GM13977 (cell line): ENCODE data around the gene TRMU.

Experiments used
- DNase-seq: peaks from one replicate; pipeline ENCODE4 v3.0.0; 2012; ENCODE audit warnings: low spot score
- in situ Hi-C: fragments of 300-500 bp; cut with MboI; formaldehyde crosslinking; loops from one replicate; pipeline ENCODE4 v1.12.0; 2022; ENCODE audit warnings: low sequenced_read_pairs, low pct_unique_long_range_greater_than_20kb, mixed read lengths, inconsistent platforms; ENCODE audit not compliant: unreplicated experiment
- TF ChIP-seq, protein P1 (sequence below): IDR thresholded peaks from 2 replicates; pipeline ENCODE4 v1.5.1; 2012; ENCODE audit warnings: mild to moderate bottlenecking, control low read depth; ENCODE audit not compliant: insufficient read depth; ENCODE audit errors: extremely low read depth, missing control alignments

The TRMU gene

DNA sequence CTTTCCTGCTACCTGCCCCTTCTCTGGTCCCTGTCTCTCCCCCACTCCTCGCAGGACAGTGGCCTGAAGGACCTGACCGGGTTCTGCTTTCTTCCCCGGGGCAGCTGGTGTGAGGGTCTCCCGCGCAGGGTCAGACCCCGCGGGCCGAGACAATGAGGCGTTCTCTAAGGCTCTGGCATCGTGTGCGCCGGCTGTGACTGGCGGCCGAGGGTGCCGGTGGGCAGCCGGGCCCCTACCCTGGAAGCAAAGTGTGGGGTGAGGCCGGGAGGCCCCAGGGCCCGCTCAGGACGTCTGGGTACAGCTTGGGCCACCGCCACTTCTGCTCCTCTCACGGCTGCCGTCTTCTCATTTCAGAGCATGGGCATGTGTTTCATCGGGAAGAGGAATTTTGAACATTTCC lies 16.3 kb downstream of the TRMU start:
- in situ Hi-C loops, result no loop called here
- no peak for DNase-seq

DNA sequence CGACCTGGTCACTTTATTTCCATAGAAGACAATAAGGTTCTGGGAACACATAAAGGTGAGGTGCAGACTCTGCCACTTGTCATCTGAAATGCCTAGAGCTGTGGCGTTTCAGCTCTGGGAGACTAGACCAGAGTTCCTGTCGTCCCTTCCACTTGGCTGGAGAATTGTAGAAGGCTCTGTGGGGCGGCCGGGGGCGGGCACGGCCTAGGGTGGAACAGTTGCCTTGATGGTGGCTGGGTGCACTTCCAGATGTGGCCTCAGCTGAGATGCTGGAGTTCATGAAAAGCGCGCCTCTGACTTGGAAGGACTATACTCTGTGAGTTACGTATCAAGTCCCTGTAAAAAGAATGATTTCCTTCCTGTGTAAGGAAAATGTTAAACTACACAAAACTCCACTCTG lies 16.8 kb downstream of the TRMU start:
- in situ Hi-C loops, result no loop called here
- TF ChIP-seq, protein P1, sequence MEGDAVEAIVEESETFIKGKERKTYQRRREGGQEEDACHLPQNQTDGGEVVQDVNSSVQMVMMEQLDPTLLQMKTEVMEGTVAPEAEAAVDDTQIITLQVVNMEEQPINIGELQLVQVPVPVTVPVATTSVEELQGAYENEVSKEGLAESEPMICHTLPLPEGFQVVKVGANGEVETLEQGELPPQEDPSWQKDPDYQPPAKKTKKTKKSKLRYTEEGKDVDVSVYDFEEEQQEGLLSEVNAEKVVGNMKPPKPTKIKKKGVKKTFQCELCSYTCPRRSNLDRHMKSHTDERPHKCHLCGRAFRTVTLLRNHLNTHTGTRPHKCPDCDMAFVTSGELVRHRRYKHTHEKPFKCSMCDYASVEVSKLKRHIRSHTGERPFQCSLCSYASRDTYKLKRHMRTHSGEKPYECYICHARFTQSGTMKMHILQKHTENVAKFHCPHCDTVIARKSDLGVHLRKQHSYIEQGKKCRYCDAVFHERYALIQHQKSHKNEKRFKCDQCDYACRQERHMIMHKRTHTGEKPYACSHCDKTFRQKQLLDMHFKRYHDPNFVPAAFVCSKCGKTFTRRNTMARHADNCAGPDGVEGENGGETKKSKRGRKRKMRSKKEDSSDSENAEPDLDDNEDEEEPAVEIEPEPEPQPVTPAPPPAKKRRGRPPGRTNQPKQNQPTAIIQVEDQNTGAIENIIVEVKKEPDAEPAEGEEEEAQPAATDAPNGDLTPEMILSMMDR, result no peak
- DNase-seq, result no peak

More for the DNA sequence above, 16.3 kb downstream of the TRMU start:
- TF ChIP-seq, protein P1, result no peak

- in situ Hi-C loops, result no loop called here
- no peak for DNase-seq
- TF ChIP-seq, protein P1, result no peak
Observed at GRCh38 chr22:46352691-46353386, 17.3 kb downstream of the TRMU start.

GRCh38 chr22:46353483-46354105 lies 18.1 kb downstream of the TRMU start:
- DNase-seq, result no peak
- in situ Hi-C loops, result no loop called here
- TF ChIP-seq, protein P1, result no peak

GRCh38 chr22:46354176-46354992 lies 18.9 kb downstream of the TRMU start:
- DNase-seq, result no peak
- TF ChIP-seq, protein P1, result no peak
- in situ Hi-C loops, result no loop called here

GRCh38 chr22:46354993-46355305 lies 19.4 kb downstream of the TRMU start:
- in situ Hi-C loops, result no loop called here
- DNase-seq, result no peak
- TF ChIP-seq, protein P1, result no peak
